Caco-2 (cell line): ENCODE data around the gene FRMD4A. TPM values are rescaled to one million over a fixed set of nuclear protein-coding genes. Genes with fewer than 3 reads are reported as not detected.

Experiments used
- BruUV-seq: library from RNA; stranded (reverse); fragments of 400-500 nt; replicated peaks from 2 replicates; lab custom pipeline; 2021; lab: Mats Ljungman, UMichigan
- CTCF ChIA-PET: fragments of 300-600 bp; sonication (Branson Sonifier 250); formaldehyde crosslinking; loops from one replicate; lab custom pipeline; 2022; ENCODE audit warnings: antibody characterized with exemption; lab: Charles Lee
- POLR2A ChIA-PET: fragments of 300-600 bp; sonication (Branson Sonifier 250); formaldehyde crosslinking; loops from one replicate; lab custom pipeline; 2022; ENCODE audit warnings: antibody characterized with exemption; lab: Charles Lee
- DNase-seq, 2 experiments: peaks; one replicate each; pipeline versions ENCODE4 v3.0.0 to v3.0.0-alpha.2; 2020 to 2022
- H3K27me3 ChIP-seq: replicated peaks from 2 replicates; pipeline ENCODE4 v1.6.0; 2011; ENCODE audit warnings: low read length; ENCODE audit not compliant: control insufficient read depth, insufficient read depth
- H3K36me3 ChIP-seq: 2 replicates; pipeline ENCODE4 v1.5.1; 2011; ENCODE audit warnings: low read length; ENCODE audit not compliant: control insufficient read depth, insufficient read depth
- H3K4me1 ChIP-seq: fragments of 250-450 bp; sonication (Bioruptor Pico); 2 replicates; pipeline ENCODE4 v1.5.1; 2020; ENCODE audit warnings: mild to moderate bottlenecking
- H3K4me3 ChIP-seq: 2 replicates; pipeline ENCODE4 v1.5.1; 2011; ENCODE audit warnings: low read depth, mild to moderate bottlenecking, control low read depth, low read length
- H3K9me3 ChIP-seq: fragments of 250-450 bp; sonication (Bioruptor Pico); 2 replicates; pipeline ENCODE4 v1.5.1; 2020; ENCODE audit warnings: mild to moderate bottlenecking, moderate library complexity
- H3K27ac Mint-ChIP-seq: one replicate; pipeline ENCODE4 v1.8.0; 2022; ENCODE audit warnings: mixed read lengths; ENCODE audit not compliant: unreplicated experiment
- H3K27me3 Mint-ChIP-seq: one replicate; pipeline ENCODE4 v1.8.0; 2022; ENCODE audit warnings: mixed read lengths; ENCODE audit not compliant: insufficient read depth, unreplicated experiment
- H3K36me3 Mint-ChIP-seq: one replicate; pipeline ENCODE4 v1.8.0; 2022; ENCODE audit warnings: mild to moderate bottlenecking, mixed read lengths; ENCODE audit not compliant: insufficient read depth, unreplicated experiment
- H3K4me1 Mint-ChIP-seq: one replicate; pipeline ENCODE4 v1.8.0; 2022; ENCODE audit warnings: low read depth, mixed read lengths; ENCODE audit not compliant: unreplicated experiment
- H3K4me3 Mint-ChIP-seq: one replicate; pipeline ENCODE4 v1.8.0; 2022; ENCODE audit warnings: mild to moderate bottlenecking, moderate library complexity, mixed read lengths; ENCODE audit not compliant: unreplicated experiment
- H3K9me3 Mint-ChIP-seq: one replicate; pipeline ENCODE4 v1.8.0; 2022; ENCODE audit warnings: mixed read lengths; ENCODE audit not compliant: unreplicated experiment
- CTCF ChIP-seq, 2 experiments: fragments of 200-600 bp in 1 of 2; IDR thresholded peaks; 1 replicate in 1 of 2; 2 replicates in 1 of 2; pipeline versions ENCODE4 v1.5.1 to v1.8.0; 2011 to 2022; ENCODE audit warnings: antibody characterized with exemption in 1 of 2, control low read depth in 1 of 2, inconsistent platforms in 1 of 2, low read depth in 1 of 2, low read length in 1 of 2, mild to moderate bottlenecking in 1 of 2, moderate library complexity in 1 of 2; ENCODE audit not compliant: insufficient read depth in 1 of 2, severe bottlenecking in 1 of 2, unreplicated experiment in 1 of 2
- intact Hi-C: fragments of 100-400 bp; cut with micrococcal nuclease; formaldehyde crosslinking; loops from one replicate; pipeline ENCODE4 v1.10.0; 2022; ENCODE audit not compliant: unreplicated experiment
- total RNA-seq: library from RNA; stranded (reverse); gene quantifications from 2 replicates; pipeline ENCODE4 v1.2.3, GENCODE V29; 2022

The FRMD4A gene
- total RNA-seq, 1 experiment from 2014 or later: 52.1 TPM

- no peaks in the 10 kb centered on the region for H3K9me3 ChIP-seq
- H3K4me1 Mint-ChIP-seq: peaks cover 33% of the 10 kb centered on the region
- H3K36me3 Mint-ChIP-seq: no peaks in the 10 kb centered on the region
- no peak overlapping the region for H3K4me3 ChIP-seq
- intact Hi-C loops: no loop called here
- no peaks in the 10 kb centered on the region for H3K9me3 Mint-ChIP-seq
- peaks cover 30% of the 10 kb centered on the region for H3K4me1 ChIP-seq
- no peak for DNase-seq
- no peak overlapping the region for H3K27ac Mint-ChIP-seq
- no TSS peak for BruUV-seq
- H3K27me3 ChIP-seq: no peaks in the 10 kb centered on the region
- POLR2A ChIA-PET: interaction anchor here (1.3 kb wide), 1 partner anchor 114 kb away, joined by 3 read pairs; no protein-coding TSS in a partner anchor
- no peak overlapping the region for H3K4me3 Mint-ChIP-seq
- TF ChIP-seq CTCF (IDR thresholded peaks at IDR 0.05; ENCODE audit: insufficient read depth in 1 of 2, low read depth in 1 of 2, low read length in 1 of 2, severe bottlenecking in 1 of 2, unreplicated experiment in 1 of 2): no peak
- H3K27me3 Mint-ChIP-seq: no peaks in the 10 kb centered on the region
- no peaks in the 10 kb centered on the region for H3K36me3 ChIP-seq
- CTCF ChIA-PET: no interaction called here
Observed at GRCh38 chr10:14299556-14299955, 31.2 kb downstream of the FRMD4A start.

DNA sequence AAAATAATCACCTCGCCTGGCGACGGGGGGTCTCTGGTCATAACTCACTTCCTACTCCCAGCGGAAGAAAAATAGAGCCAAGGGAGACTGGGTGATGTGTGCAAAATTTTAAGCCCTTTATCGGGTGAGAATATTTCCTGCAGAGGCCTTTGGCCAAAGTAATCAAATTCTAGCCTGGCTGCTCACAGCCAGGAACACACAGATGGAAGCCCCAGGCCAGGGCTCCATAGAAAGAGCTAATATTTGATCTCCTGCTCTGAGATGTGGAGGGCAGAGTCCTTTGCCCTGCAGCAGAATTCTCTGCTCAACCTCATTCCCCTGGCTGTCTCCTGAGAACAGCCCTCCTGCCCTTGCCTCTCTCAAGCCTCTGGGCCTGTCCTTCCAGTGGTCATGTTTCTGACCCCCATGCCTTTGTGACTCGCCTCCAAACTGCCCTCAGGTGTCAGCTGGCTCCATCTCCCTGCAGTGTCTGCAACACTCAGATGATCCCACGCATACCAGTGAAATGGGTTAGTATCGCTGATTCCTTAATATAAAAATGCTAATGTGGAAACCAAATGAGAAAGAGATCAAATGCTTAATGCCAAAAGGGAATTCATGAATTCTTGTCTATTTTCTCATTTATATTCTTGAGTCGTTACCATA, 34.5 kb downstream of the FRMD4A start:
- no peaks in the 10 kb centered on the region for H3K36me3 Mint-ChIP-seq
- POLR2A ChIA-PET: interaction anchor here (1.3 kb wide), 1 partner anchor 111 kb away, joined by 18 read pairs; no protein-coding TSS in a partner anchor

More for the DNA sequence above, 34.5 kb downstream of the FRMD4A start:
- Histone ChIP-seq H3K36me3 (no peaks in the 10 kb centered on the region), H3K27me3 (no peaks in the 10 kb centered on the region), H3K9me3 (peaks cover 5% of the 10 kb centered on the region), H3K4me1 (peaks cover 26% of the 10 kb centered on the region), H3K4me3 (no peak overlapping the region)
- no TSS peak for BruUV-seq
- CTCF ChIA-PET: interaction anchor here (0.6 to 1.1 kb wide), 4 partner anchors 33 to 111 kb away, joined by 3 to 7 read pairs (median 4); no protein-coding TSS in a partner anchor
- peak overlapping the region; percentile 91 for H3K27ac Mint-ChIP-seq
- no peaks in the 10 kb centered on the region for H3K27me3 Mint-ChIP-seq
- peak overlapping the region; percentile 38 for H3K4me3 Mint-ChIP-seq
- DNase-seq: peak; percentile 90 to 94
- H3K9me3 Mint-ChIP-seq: peaks cover 25% of the 10 kb centered on the region
- intact Hi-C loops: loop anchor here (1.0 to 2.0 kb wide), 3 partner anchors 36 to 111 kb away; no protein-coding TSS in a partner anchor
- TF ChIP-seq CTCF (IDR thresholded peaks at IDR 0.05; ENCODE audit: insufficient read depth in 1 of 2, low read depth in 1 of 2, low read length in 1 of 2, severe bottlenecking in 1 of 2, unreplicated experiment in 1 of 2): no peak
- peaks cover 25% of the 10 kb centered on the region for H3K4me1 Mint-ChIP-seq
